Ovary (tissue), 3 donors: ENCODE measurements around the gene MCCC2.

Experiments
- EP300 ChIP-seq: sonication (generic); formaldehyde crosslinking; IDR thresholded peaks from one replicate; pipeline ENCODE4 v1.6.1; 2017; ENCODE audit warnings: antibody characterized with exemption
- POLR2A ChIP-seq: fragments of 450-650 bp; IDR thresholded peaks from one replicate; pipeline ENCODE4 v1.6.1; 2017; ENCODE audit warnings: antibody characterized with exemption, mild to moderate bottlenecking, moderate library complexity
- TF ChIP-seq, protein P1 (sequence below), 3 donors: fragments of 450-650 bp in 2 of 3; fragments of 200-600 bp in 1 of 3; IDR thresholded peaks; one replicate each; pipeline versions ENCODE4 v1.5.1 to v1.8.0; 2016 to 2022; ENCODE audit warnings: antibody characterized with exemption in 3 of 3, mild to moderate bottlenecking in 1 of 3
- donor health status: DM: no; HTN: no; CAD: no.

DNA sequence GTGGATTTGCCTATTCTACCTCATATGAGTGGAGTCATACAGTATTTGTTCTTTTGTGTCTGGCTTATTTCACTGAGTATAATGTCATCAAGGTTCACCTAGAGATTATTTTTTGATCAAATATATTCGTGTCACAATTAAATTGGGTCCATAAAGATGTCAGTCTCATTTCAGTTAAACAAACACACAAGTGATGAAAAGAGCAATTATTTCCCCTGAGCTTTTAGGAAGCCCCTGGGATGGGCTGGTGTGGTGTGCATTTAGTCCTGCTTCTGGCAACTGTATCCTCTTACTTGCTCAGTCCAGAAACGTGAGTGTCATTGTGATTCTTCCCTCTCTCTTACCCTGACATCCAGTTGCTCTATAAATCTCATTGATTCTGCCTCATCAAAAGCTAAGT is 79.2 kb downstream of the MCCC2 start:
- no peak for TF ChIP-seq POLR2A
- TF ChIP-seq, protein P1, sequence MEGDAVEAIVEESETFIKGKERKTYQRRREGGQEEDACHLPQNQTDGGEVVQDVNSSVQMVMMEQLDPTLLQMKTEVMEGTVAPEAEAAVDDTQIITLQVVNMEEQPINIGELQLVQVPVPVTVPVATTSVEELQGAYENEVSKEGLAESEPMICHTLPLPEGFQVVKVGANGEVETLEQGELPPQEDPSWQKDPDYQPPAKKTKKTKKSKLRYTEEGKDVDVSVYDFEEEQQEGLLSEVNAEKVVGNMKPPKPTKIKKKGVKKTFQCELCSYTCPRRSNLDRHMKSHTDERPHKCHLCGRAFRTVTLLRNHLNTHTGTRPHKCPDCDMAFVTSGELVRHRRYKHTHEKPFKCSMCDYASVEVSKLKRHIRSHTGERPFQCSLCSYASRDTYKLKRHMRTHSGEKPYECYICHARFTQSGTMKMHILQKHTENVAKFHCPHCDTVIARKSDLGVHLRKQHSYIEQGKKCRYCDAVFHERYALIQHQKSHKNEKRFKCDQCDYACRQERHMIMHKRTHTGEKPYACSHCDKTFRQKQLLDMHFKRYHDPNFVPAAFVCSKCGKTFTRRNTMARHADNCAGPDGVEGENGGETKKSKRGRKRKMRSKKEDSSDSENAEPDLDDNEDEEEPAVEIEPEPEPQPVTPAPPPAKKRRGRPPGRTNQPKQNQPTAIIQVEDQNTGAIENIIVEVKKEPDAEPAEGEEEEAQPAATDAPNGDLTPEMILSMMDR (IDR thresholded peaks at IDR 0.05): no peak
- no peak for TF ChIP-seq EP300
